K562 (cell line): ENCODE measurements around the gene RTBDN. TPM values are rescaled to one million over a fixed set of nuclear protein-coding genes. Genes with fewer than 3 reads are reported as not detected.

ENCODE experiments used
- ARID1B ChIP-seq: fragments of 450-650 bp; IDR thresholded peaks from 2 replicates; pipeline ENCODE4 v1.6.1; 2016; ENCODE audit warnings: antibody characterized with exemption, mild to moderate bottlenecking, inconsistent platforms
- ATF6 ChIP-seq: sonication (generic); formaldehyde crosslinking; IDR thresholded peaks from 2 replicates; pipeline ENCODE4 v1.4.0; 2020; ENCODE audit warnings: mild to moderate bottlenecking, missing genetic modification reagents
- CREBBP ChIP-seq: IDR thresholded peaks from one replicate; pipeline ENCODE4 v1.6.1; 2012; ENCODE audit warnings: low read depth, mild to moderate bottlenecking, control low read depth, inconsistent platforms, low read length
- EP400 ChIP-seq: fragments of 450-650 bp; IDR thresholded peaks from 2 replicates; pipeline ENCODE4 v1.6.1; 2017; ENCODE audit warnings: antibody characterized with exemption, mild to moderate bottlenecking, moderate library complexity
- HMGN3 ChIP-seq: IDR thresholded peaks from 2 replicates; pipeline ENCODE4 v1.6.1; 2011; ENCODE audit warnings: borderline replicate concordance, low read depth, mild to moderate bottlenecking, mixed read lengths, low read length; ENCODE audit not compliant: insufficient read length; ENCODE audit errors: extremely low read depth
- MAFG ChIP-seq: fragments of 450-650 bp; conservative IDR thresholded peaks from 2 replicates; pipeline ENCODE4 v1.6.1; 2016; ENCODE audit warnings: missing genetic modification characterization, missing compliant biosample characterization
- MEIS2 ChIP-seq: fragments of 450-650 bp; IDR thresholded peaks from 2 replicates; pipeline ENCODE4 v1.6.1; 2014; ENCODE audit warnings: mild to moderate bottlenecking; ENCODE audit not compliant: partially characterized antibody
- PCBP2 ChIP-seq: fragments of 200-400 bp; formaldehyde crosslinking; IDR thresholded peaks from 2 replicates; pipeline ENCODE4 v1.6.1; 2018; ENCODE audit warnings: low read length, low read depth, mild to moderate bottlenecking, moderate library complexity; ENCODE audit not compliant: poor library complexity, severe bottlenecking
- PHB2 ChIP-seq: fragments of 450-650 bp; IDR thresholded peaks from 2 replicates; pipeline ENCODE4 v1.6.1; 2017; ENCODE audit warnings: low read depth
- PML ChIP-seq: IDR thresholded peaks from 2 replicates; pipeline ENCODE4 v1.6.1; 2012; ENCODE audit warnings: low read length, inconsistent platforms
- PTTG1 ChIP-seq: fragments of 450-650 bp; IDR thresholded peaks from 2 replicates; pipeline ENCODE4 v1.6.1; 2016; ENCODE audit warnings: low read depth, mild to moderate bottlenecking, missing genetic modification characterization, missing compliant biosample characterization
- RCOR1 ChIP-seq, 2 experiments: IDR thresholded peaks; 2 replicates each; pipeline ENCODE4 v1.6.1; 2012; ENCODE audit warnings: low read depth in 2 of 2, low read length in 2 of 2, borderline replicate concordance in 1 of 2, improper control_type of control experiment in 1 of 2
- STAT6 ChIP-seq: sonication (generic); formaldehyde crosslinking; IDR thresholded peaks from 2 replicates; pipeline ENCODE4 v1.8.1; 2023; ENCODE audit warnings: mild to moderate bottlenecking, missing genetic modification reagents
- TAF15 ChIP-seq: fragments of 200-400 bp; formaldehyde crosslinking; IDR thresholded peaks from 2 replicates; pipeline ENCODE4 v1.6.1; 2017; ENCODE audit warnings: mild to moderate bottlenecking, low read depth, low read length, moderate library complexity
- ZNF23 ChIP-seq: fragments of 250-450 bp; sonication (Bioruptor Pico); IDR thresholded peaks from 2 replicates; pipeline ENCODE4 v1.4.0; 2020; ENCODE audit warnings: mild to moderate bottlenecking
- ZNF263 ChIP-seq: sonication (generic); formaldehyde crosslinking; IDR thresholded peaks from 2 replicates; pipeline ENCODE4 v1.8.0; 2022; ENCODE audit warnings: mild to moderate bottlenecking, missing genetic modification reagents, borderline replicate concordance
- ZNF57 ChIP-seq: fragments of 450-650 bp; formaldehyde crosslinking; IDR thresholded peaks from 2 replicates; pipeline ENCODE4 v1.4.0; 2020; ENCODE audit warnings: mild to moderate bottlenecking, moderate library complexity
- polyA plus RNA-seq, 8 experiments: library from polyadenylated mRNA; depleted of rRNA in 4 of 8; stranded (reverse) in 5 of 8; unstranded in 3 of 8; fragments of >200 nt; fragmentation: Nextera tagmentation in 2 of 8; fragmentation: Illumina TruSeq in 1 of 8; extraction: Ambion mirVana in 2 of 8; extraction: Trizol in 1 of 8; gene quantifications; 2 replicates each; pipeline versions ENCODE4 v1.2.1 to v1.2.3, GENCODE V29; 2011 to 2014; ENCODE audit warnings: inconsistent platforms in 1 of 8, missing spikeins in 1 of 8
- total RNA-seq, 7 experiments: library from RNA; depleted of rRNA in 6 of 7; stranded (reverse); fragments of >200 nt in 6 of 7; fragmentation: Illumina TruSeq in 2 of 7; extraction: Trizol in 2 of 7; gene quantifications; 2 replicates each; pipeline versions ENCODE4 v1.2.1 to v1.2.3, GENCODE V29; 2011 to 2021; ENCODE audit warnings: low replicate concordance in 1 of 7
- TF ChIP-seq, protein P1 (sequence below): fragments of 450-650 bp; IDR thresholded peaks from 2 replicates; pipeline ENCODE4 v1.7.1; 2018; ENCODE audit warnings: mild to moderate bottlenecking, low read depth; ENCODE audit not compliant: partially characterized antibody
- TF ChIP-seq, protein P2 (sequence below): fragments of 450-650 bp; formaldehyde crosslinking; IDR thresholded peaks from 2 replicates; pipeline ENCODE4 v1.4.0; 2022; ENCODE audit warnings: missing genetic modification characterization

RTBDN gene
- total and polyA plus RNA-seq, 9 of the 15 experiments (the other 6 are each of a cell fraction or from before 2014, with no cell fraction given): 0.20 to 2.3 (median 0.72) TPM; not detected in 1

- no peak for TF ChIP-seq PCBP2
- TF ChIP-seq MAFG (tag): no peak
- no peak for TF ChIP-seq EP400
- TF ChIP-seq MEIS2: no peak
- TF ChIP-seq TAF15: no peak
- no peak for TF ChIP-seq STAT6 (CRISPR knock-in tag)
- TF ChIP-seq PML: no peak
- TF ChIP-seq, protein P1, sequence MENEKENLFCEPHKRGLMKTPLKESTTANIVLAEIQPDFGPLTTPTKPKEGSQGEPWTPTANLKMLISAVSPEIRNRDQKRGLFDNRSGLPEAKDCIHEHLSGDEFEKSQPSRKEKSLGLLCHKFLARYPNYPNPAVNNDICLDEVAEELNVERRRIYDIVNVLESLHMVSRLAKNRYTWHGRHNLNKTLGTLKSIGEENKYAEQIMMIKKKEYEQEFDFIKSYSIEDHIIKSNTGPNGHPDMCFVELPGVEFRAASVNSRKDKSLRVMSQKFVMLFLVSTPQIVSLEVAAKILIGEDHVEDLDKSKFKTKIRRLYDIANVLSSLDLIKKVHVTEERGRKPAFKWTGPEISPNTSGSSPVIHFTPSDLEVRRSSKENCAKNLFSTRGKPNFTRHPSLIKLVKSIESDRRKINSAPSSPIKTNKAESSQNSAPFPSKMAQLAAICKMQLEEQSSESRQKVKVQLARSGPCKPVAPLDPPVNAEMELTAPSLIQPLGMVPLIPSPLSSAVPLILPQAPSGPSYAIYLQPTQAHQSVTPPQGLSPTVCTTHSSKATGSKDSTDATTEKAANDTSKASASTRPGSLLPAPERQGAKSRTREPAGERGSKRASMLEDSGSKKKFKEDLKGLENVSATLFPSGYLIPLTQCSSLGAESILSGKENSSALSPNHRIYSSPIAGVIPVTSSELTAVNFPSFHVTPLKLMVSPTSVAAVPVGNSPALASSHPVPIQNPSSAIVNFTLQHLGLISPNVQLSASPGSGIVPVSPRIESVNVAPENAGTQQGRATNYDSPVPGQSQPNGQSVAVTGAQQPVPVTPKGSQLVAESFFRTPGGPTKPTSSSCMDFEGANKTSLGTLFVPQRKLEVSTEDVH: no peak
- TF ChIP-seq PHB2: no peak
- TF ChIP-seq, protein P2, sequence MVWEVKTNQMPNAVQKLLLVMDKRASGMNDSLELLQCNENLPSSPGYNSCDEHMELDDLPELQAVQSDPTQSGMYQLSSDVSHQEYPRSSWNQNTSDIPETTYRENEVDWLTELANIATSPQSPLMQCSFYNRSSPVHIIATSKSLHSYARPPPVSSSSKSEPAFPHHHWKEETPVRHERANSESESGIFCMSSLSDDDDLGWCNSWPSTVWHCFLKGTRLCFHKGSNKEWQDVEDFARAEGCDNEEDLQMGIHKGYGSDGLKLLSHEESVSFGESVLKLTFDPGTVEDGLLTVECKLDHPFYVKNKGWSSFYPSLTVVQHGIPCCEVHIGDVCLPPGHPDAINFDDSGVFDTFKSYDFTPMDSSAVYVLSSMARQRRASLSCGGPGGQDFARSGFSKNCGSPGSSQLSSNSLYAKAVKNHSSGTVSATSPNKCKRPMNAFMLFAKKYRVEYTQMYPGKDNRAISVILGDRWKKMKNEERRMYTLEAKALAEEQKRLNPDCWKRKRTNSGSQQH (CRISPR knock-in tag): no peak
- TF ChIP-seq PTTG1 (tag): no peak
- TF ChIP-seq ZNF57 (CRISPR knock-in tag): no peak
- peak; percentile 98 for TF ChIP-seq ZNF263 (CRISPR knock-in tag)
- TF ChIP-seq HMGN3: peak; percentile 6
- TF ChIP-seq CREBBP: no peak
- TF ChIP-seq ZNF23: no peak
- 0 out of 4 replicates have a peak, but pooled peaks of 1 of the 2 experiments have one; percentile 13 for TF ChIP-seq RCOR1 (IDR thresholded peaks at IDR 0.05; ENCODE audit: borderline replicate concordance in 1 of 2, low read depth in 2 of 2, low read length in 2 of 2)
- TF ChIP-seq ATF6 (CRISPR knock-in tag): no peak
- TF ChIP-seq ARID1B: no peak
Measured at GRCh38 chr19:12833738-12834565, 427 bp downstream of the RTBDN start (continued).
